Neuronal stem cell (in vitro differentiated cells): ENCODE results near the gene RDH8.
A peak's percentile ranks its signal among the peaks of the same experiment; 100 is the strongest.

ENCODE experiments used
- DNase-seq: peaks from one replicate; pipeline ENCODE4 v3.0.0-alpha.2; 2013; ENCODE audit warnings: low spot score
- H2AFZ ChIP-seq: one replicate; pipeline ENCODE4 v1.6.1; 2013; ENCODE audit warnings: mild to moderate bottlenecking, low read length, inconsistent platforms
- H2AK5ac ChIP-seq: 2 replicates; pipeline ENCODE4 v1.6.1; 2013; ENCODE audit warnings: low read depth, mild to moderate bottlenecking, inconsistent platforms, low read length, moderate library complexity, mixed read lengths
- H2BK120ac ChIP-seq: 2 replicates; pipeline ENCODE4 v1.6.1; 2013; ENCODE audit warnings: low read depth, mild to moderate bottlenecking, inconsistent platforms, low read length, moderate library complexity, mixed read lengths
- H2BK12ac ChIP-seq: one replicate; pipeline ENCODE4 v1.6.1; 2013; ENCODE audit warnings: low read length, inconsistent platforms
- H2BK15ac ChIP-seq: 2 replicates; pipeline ENCODE4 v1.6.1; 2013; ENCODE audit warnings: mild to moderate bottlenecking, low read length, inconsistent platforms, mixed read lengths
- H2BK5ac ChIP-seq: one replicate; pipeline ENCODE4 v1.6.1; 2013; ENCODE audit warnings: inconsistent platforms, mild to moderate bottlenecking, low read length, moderate library complexity
- H3K14ac ChIP-seq: one replicate; pipeline ENCODE4 v1.6.1; 2013; ENCODE audit warnings: low read length, inconsistent platforms
- H3K18ac ChIP-seq: 2 replicates; pipeline ENCODE4 v1.6.1; 2013; ENCODE audit warnings: low read length, inconsistent platforms
- H3K23ac ChIP-seq: 2 replicates; pipeline ENCODE4 v1.6.1; 2013; ENCODE audit warnings: low read depth, mild to moderate bottlenecking, mixed read lengths, low read length, inconsistent platforms; ENCODE audit not compliant: poor library complexity
- H3K27ac ChIP-seq: replicated peaks from 3 replicates; pipeline ENCODE4 v1.5.1; 2013; ENCODE audit warnings: low read length, inconsistent platforms
- H3K27me3 ChIP-seq, 3 experiments: 2 replicates each; pipeline ENCODE4 v1.6.1; 2013; ENCODE audit warnings: low read length in 3 of 3, mild to moderate bottlenecking in 2 of 3, inconsistent platforms in 1 of 3, low read depth in 1 of 3, mixed read lengths in 1 of 3, moderate library complexity in 1 of 3; ENCODE audit not compliant: control insufficient read depth in 3 of 3, insufficient read depth in 3 of 3
- H3K36me3 ChIP-seq, 2 donors: replicated peaks in 1 of 2; 2 replicates each; pipeline ENCODE4 v1.6.1; 2013; ENCODE audit warnings: low read length in 2 of 2; ENCODE audit not compliant: control insufficient read depth in 2 of 2, insufficient read depth in 2 of 2
- H3K4ac ChIP-seq: 2 replicates; pipeline ENCODE4 v1.6.1; 2013; ENCODE audit warnings: inconsistent platforms, mild to moderate bottlenecking, low read length, moderate library complexity
- H3K4me1 ChIP-seq, 2 donors: 1 replicate in 1 of 2; 2 replicates in 1 of 2; pipeline ENCODE4 v1.6.1; 2013; ENCODE audit warnings: low read length in 2 of 2, low read depth in 1 of 2; ENCODE audit not compliant: control insufficient read depth in 2 of 2, insufficient read depth in 1 of 2
- H3K4me2 ChIP-seq: one replicate; pipeline ENCODE4 v1.6.1; 2013; ENCODE audit warnings: mild to moderate bottlenecking, low read length, inconsistent platforms; ENCODE audit not compliant: insufficient read depth, poor library complexity, severe bottlenecking
- H3K4me3 ChIP-seq, 2 donors: 2 replicates each; pipeline ENCODE4 v1.5.1; 2013; ENCODE audit warnings: low read length in 2 of 2, mild to moderate bottlenecking in 2 of 2, inconsistent platforms in 1 of 2, moderate library complexity in 1 of 2
- H3K79me1 ChIP-seq: one replicate; pipeline ENCODE4 v1.6.1; 2013; ENCODE audit warnings: low read depth, mild to moderate bottlenecking, inconsistent platforms, low read length, moderate library complexity
- H3K9ac ChIP-seq: one replicate; pipeline ENCODE4 v1.6.1; 2013; ENCODE audit warnings: mild to moderate bottlenecking, low read depth, low read length, inconsistent platforms; ENCODE audit not compliant: poor library complexity
- H3K9me3 ChIP-seq, 2 donors: replicated peaks in 1 of 2; 2 replicates each; pipeline versions ENCODE3 to v1.6.1; 2013; ENCODE audit warnings: low read length in 2 of 2, mild to moderate bottlenecking in 2 of 2, inconsistent platforms in 1 of 2, low read depth in 1 of 2, mixed read lengths in 1 of 2, moderate library complexity in 1 of 2; ENCODE audit not compliant: control insufficient read depth in 2 of 2, insufficient read depth in 1 of 2
- H4K8ac ChIP-seq: one replicate; pipeline ENCODE4 v1.6.1; 2013; ENCODE audit warnings: low read depth, mild to moderate bottlenecking, inconsistent platforms, low read length, moderate library complexity
- H4K91ac ChIP-seq: one replicate; pipeline ENCODE4 v1.6.1; 2013; ENCODE audit warnings: low read length, low read depth, mild to moderate bottlenecking, inconsistent platforms; ENCODE audit not compliant: poor library complexity
- WGBS, 2 donors: extraction: QIAGEN DNeasy Blood & Tissue Kit; methylation state at CpG; one replicate each; pipeline ENCODE4 v1.1.7; 2013; ENCODE audit warnings: missing lambda C conversion rate in 2 of 2, mixed read lengths in 1 of 2; ENCODE audit not compliant: insufficient read length in 2 of 2, insufficient replicate concordance in 1 of 2; ENCODE audit errors: extremely low coverage in 2 of 2; 5-methylcytosine and 5-hydroxymethylcytosine counted together

Gene RDH8

GRCh38 chr19:10019246-10019645 lies 6.0 kb downstream of the RDH8 start:
- H3K4me1 ChIP-seq = no peaks in the 10 kb centered on the region
- no peak overlapping the region for H2BK12ac ChIP-seq
- H2BK5ac ChIP-seq = no peak overlapping the region
- no peak overlapping the region for H2BK120ac ChIP-seq
- H2BK15ac ChIP-seq = no peak overlapping the region
- no peak overlapping the region for H3K14ac ChIP-seq
- H4K91ac ChIP-seq = no peak overlapping the region
- peaks cover 0 to 6% (median 0%) of the 10 kb centered on the region in 3 experiments for H3K27me3 ChIP-seq
- H3K4me2 ChIP-seq = no peak overlapping the region
- no peak overlapping the region for H3K18ac ChIP-seq
- no peak overlapping the region for H3K9ac ChIP-seq
- no peak overlapping the region for H3K23ac ChIP-seq
- H3K4me3 ChIP-seq = no peak overlapping the region
- no peaks in the 10 kb centered on the region for H3K36me3 ChIP-seq
- no peak overlapping the region for H4K8ac ChIP-seq
- H3K79me1 ChIP-seq = no peaks in the 10 kb centered on the region
- no peak overlapping the region for H3K4ac ChIP-seq
- no CpG with 5 or more reads among the region's 5 CpGs for WGBS, 2 donors
- no peak for DNase-seq
- H3K27ac ChIP-seq = no peak overlapping the region
- peaks cover 0 to 2% of the 10 kb centered on the region in 2 donors for H3K9me3 ChIP-seq
- H2AK5ac ChIP-seq = no peak overlapping the region
- H2AFZ ChIP-seq = no peak overlapping the region

- DNase-seq = no peak
- Histone ChIP-seq H3K27ac (no peak overlapping the region), H3K23ac (no peak overlapping the region), H2AK5ac (no peak overlapping the region), H3K18ac (peak overlapping the region; percentile 71), H3K4me2 (no peak overlapping the region), H2BK15ac (no peak overlapping the region), H2BK12ac (no peak overlapping the region), H2BK5ac (no peak overlapping the region), H3K14ac (peak overlapping the region; percentile 71), H4K91ac (no peak overlapping the region), H3K4me1 (no peaks in the 10 kb centered on the region), H4K8ac (no peak overlapping the region), H3K4me3 (no peak overlapping the region), H3K27me3 (no peaks in the 10 kb centered on the region), H3K9me3 (peaks cover 0 to 2% of the 10 kb centered on the region in 2 donors), H2AFZ (no peak overlapping the region), H2BK120ac (no peak overlapping the region), H3K79me1 (no peaks in the 10 kb centered on the region), H3K4ac (no peak overlapping the region), H3K36me3 (no peaks in the 10 kb centered on the region), H3K9ac (no peak overlapping the region)
- WGBS, 2 donors = no CpG with 5 or more reads among the region's 6 CpGs
Measured at GRCh38 chr19:10020851-10021250, 7.6 kb downstream of the RDH8 start.

GRCh38 chr19:10021446-10021845 lies 8.2 kb downstream of the RDH8 start:
- Histone ChIP-seq H3K23ac (peak overlapping the region; percentile 65), H3K9ac (no peak overlapping the region), H3K36me3 (no peaks in the 10 kb centered on the region), H3K4ac (peak overlapping the region; percentile 37), H3K27ac (no peak overlapping the region), H2BK15ac (no peak overlapping the region), H2BK120ac (no peak overlapping the region), H3K4me1 (no peaks in the 10 kb centered on the region), H3K4me2 (no peak overlapping the region), H2AK5ac (peak overlapping the region; percentile 56), H3K4me3 (no peak overlapping the region), H4K91ac (no peak overlapping the region), H3K18ac (peak overlapping the region; percentile 71), H3K79me1 (no peaks in the 10 kb centered on the region), H4K8ac (no peak overlapping the region), H2AFZ (no peak overlapping the region), H3K27me3 (peaks cover 0 to under 1% (median 0%) of the 10 kb centered on the region in 3 experiments), H2BK5ac (no peak overlapping the region), H3K14ac (peak overlapping the region; percentile 71), H3K9me3 (peaks cover 0 to 2% of the 10 kb centered on the region in 2 donors), H2BK12ac (no peak overlapping the region)
- no peak for DNase-seq
- whole genome bisulfite sequencing, 2 donors = no CpG with 5 or more reads among the region's 23 CpGs

GRCh38 chr19:10021863-10022262 lies 8.6 kb downstream of the RDH8 start:
- Histone ChIP-seq H3K4me2 (no peak overlapping the region), H2AK5ac (peak overlapping the region; percentile 56), H3K4ac (no peak overlapping the region), H2BK120ac (no peak overlapping the region), H3K14ac (peak overlapping the region; percentile 56), H4K8ac (no peak overlapping the region), H3K27ac (no peak overlapping the region), H3K9ac (no peak overlapping the region), H3K4me3 (no peak overlapping the region), H3K18ac (no peak overlapping the region), H2BK5ac (no peak overlapping the region), H3K4me1 (no peaks in the 10 kb centered on the region), H3K27me3 (peaks cover 0 to 5% (median 3%) of the 10 kb centered on the region in 3 experiments), H3K23ac (peak overlapping the region; percentile 65), H3K79me1 (no peaks in the 10 kb centered on the region), H2AFZ (no peak overlapping the region), H3K36me3 (no peaks in the 10 kb centered on the region), H3K9me3 (peaks cover 0 to 2% of the 10 kb centered on the region in 2 donors), H2BK15ac (no peak overlapping the region), H4K91ac (no peak overlapping the region), H2BK12ac (no peak overlapping the region)
- WGBS, 2 donors = no CpG with 5 or more reads among the region's 2 CpGs
- DNase-seq = no peak
